Uterus (tissue), 4 donors: ENCODE measurements around the gene DPF3. TPM values are rescaled to one million over a fixed set of nuclear protein-coding genes. Genes with fewer than 3 reads are reported as not detected.

Experiments
- DNase-seq, 2 donors: peaks; one replicate each; pipeline ENCODE4 v3.0.0-alpha.2; 2019 to 2020
- H3K27ac ChIP-seq, 2 donors: fragments of 200-600 bp; sonication (generic); 1 replicate in 1 of 2; 2 replicates in 1 of 2; pipeline ENCODE4 v1.5.1; 2016 to 2018
- H3K27me3 ChIP-seq, 2 donors: fragments of 200-600 bp; sonication (generic); one replicate each; pipeline ENCODE4 v1.5.1; 2018 to 2019; ENCODE audit warnings: control low read depth in 1 of 2
- H3K36me3 ChIP-seq, 2 donors: fragments of 200-600 bp; sonication (generic); one replicate each; pipeline ENCODE4 v1.5.1; 2019; ENCODE audit warnings: control low read depth in 1 of 2
- H3K4me1 ChIP-seq, 2 donors: fragments of 200-600 bp; sonication (generic); one replicate each; pipeline ENCODE4 v1.5.1; 2018 to 2019; ENCODE audit warnings: control low read depth in 1 of 2
- H3K4me3 ChIP-seq, 2 donors: fragments of 200-600 bp; sonication (generic); 1 replicate in 1 of 2; 2 replicates in 1 of 2; pipeline ENCODE4 v1.5.1; 2018 to 2019; ENCODE audit warnings: mild to moderate bottlenecking in 1 of 2
- H3K9me3 ChIP-seq, 2 donors: fragments of 200-600 bp; sonication (generic); one replicate each; pipeline ENCODE4 v1.5.1; 2019; ENCODE audit warnings: control low read depth in 1 of 2
- POLR2A ChIP-seq, 2 donors: fragments of 450-650 bp; IDR thresholded peaks; one replicate each; pipeline ENCODE4 v1.6.1; 2016; ENCODE audit warnings: antibody characterized with exemption in 2 of 2, mild to moderate bottlenecking in 1 of 2, moderate library complexity in 1 of 2
- intact Hi-C: fragments of 100-400 bp; cut with DNase I; formaldehyde crosslinking; loops from one replicate; pipeline ENCODE4 v1.15.1; 2023; ENCODE audit warnings: low total_unique reads
- total RNA-seq, 4 donors: library from RNA; depleted of rRNA in 3 of 4; stranded (reverse); fragments of >200 nt in 3 of 4; gene quantifications; one replicate each; pipeline versions ENCODE4 v1.1.0 to v1.2.4, GENCODE V29; 2014 to 2023
- TF ChIP-seq, protein P1 (sequence below), 4 experiments: fragments of 200-600 bp in 2 of 4; fragments of 450-650 bp in 2 of 4; sonication (generic) in 2 of 4; IDR thresholded peaks; one replicate each; pipeline ENCODE4 v1.5.1; 2016 to 2019; ENCODE audit warnings: antibody characterized with exemption in 4 of 4, mild to moderate bottlenecking in 2 of 4, moderate library complexity in 1 of 4
- donor health status: DM: yes; HTN: yes; CAD: no.

Gene DPF3
- total RNA-seq, 4 donors from 2014 or later, result 1.6 to 2.8 TPM; not detected in 2

DNA sequence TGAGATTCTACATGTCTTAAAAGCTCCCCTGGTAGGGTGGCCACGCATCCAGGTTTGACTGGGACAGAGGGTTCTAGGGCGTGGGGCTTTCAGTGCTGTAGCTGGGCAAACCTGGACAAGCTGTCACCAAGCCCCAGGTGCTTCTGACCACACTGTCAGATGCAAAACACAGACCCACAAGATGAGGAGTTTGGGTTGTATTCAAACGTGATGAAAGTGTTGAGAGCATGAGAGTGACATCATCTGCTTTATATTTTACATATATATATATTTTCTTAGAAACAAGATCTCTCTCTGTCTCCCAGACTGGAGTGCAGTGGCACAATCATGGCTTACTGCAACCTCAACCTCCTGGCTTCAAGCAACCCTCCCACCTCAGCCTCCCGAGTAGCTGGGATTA, 210.1 kb downstream of the DPF3 start:
- intact Hi-C loops, result no loop called here
- no peak for DNase-seq
- H3K4me3 ChIP-seq, result no peak overlapping the region
- H3K36me3 ChIP-seq, result no peaks in the 10 kb centered on the region
- TF ChIP-seq, protein P1, sequence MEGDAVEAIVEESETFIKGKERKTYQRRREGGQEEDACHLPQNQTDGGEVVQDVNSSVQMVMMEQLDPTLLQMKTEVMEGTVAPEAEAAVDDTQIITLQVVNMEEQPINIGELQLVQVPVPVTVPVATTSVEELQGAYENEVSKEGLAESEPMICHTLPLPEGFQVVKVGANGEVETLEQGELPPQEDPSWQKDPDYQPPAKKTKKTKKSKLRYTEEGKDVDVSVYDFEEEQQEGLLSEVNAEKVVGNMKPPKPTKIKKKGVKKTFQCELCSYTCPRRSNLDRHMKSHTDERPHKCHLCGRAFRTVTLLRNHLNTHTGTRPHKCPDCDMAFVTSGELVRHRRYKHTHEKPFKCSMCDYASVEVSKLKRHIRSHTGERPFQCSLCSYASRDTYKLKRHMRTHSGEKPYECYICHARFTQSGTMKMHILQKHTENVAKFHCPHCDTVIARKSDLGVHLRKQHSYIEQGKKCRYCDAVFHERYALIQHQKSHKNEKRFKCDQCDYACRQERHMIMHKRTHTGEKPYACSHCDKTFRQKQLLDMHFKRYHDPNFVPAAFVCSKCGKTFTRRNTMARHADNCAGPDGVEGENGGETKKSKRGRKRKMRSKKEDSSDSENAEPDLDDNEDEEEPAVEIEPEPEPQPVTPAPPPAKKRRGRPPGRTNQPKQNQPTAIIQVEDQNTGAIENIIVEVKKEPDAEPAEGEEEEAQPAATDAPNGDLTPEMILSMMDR (IDR thresholded peaks at IDR 0.05), result no peak
- no peak for TF ChIP-seq POLR2A (IDR thresholded peaks at IDR 0.05)
- no peaks in the 10 kb centered on the region for H3K27me3 ChIP-seq
- no peaks in the 10 kb centered on the region for H3K9me3 ChIP-seq
- H3K27ac ChIP-seq, result no peak overlapping the region
- no peaks in the 10 kb centered on the region for H3K4me1 ChIP-seq

DNA sequence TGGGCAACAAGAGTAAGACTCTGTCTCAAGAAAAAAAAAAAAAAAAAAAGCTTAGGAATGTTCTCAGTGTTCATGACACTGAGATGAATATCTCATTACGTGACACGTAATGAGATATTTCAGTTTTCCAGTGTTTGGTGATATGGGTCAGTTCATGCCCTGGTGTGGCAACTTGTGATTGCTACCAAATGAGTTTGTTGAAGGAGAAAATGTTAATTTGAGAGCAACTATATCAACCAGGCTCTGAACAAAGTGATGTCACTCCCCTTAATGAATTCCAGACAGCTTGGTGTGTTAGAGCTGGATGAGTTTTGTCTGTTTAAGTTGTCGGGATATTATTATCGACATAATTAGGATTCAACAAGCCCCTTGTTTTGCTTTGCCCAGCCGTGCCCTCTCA, 211.7 kb downstream of the DPF3 start:
- no peaks in the 10 kb centered on the region for H3K36me3 ChIP-seq
- intact Hi-C loops, result no loop called here
- no peak for TF ChIP-seq POLR2A (IDR thresholded peaks at IDR 0.05)
- TF ChIP-seq, protein P1 (IDR thresholded peaks at IDR 0.05), result no peak
- H3K4me1 ChIP-seq, result no peaks in the 10 kb centered on the region
- no peak overlapping the region for H3K27ac ChIP-seq
- H3K27me3 ChIP-seq, result no peaks in the 10 kb centered on the region
- H3K4me3 ChIP-seq, result no peak overlapping the region
- no peak for DNase-seq
- no peaks in the 10 kb centered on the region for H3K9me3 ChIP-seq

DNA sequence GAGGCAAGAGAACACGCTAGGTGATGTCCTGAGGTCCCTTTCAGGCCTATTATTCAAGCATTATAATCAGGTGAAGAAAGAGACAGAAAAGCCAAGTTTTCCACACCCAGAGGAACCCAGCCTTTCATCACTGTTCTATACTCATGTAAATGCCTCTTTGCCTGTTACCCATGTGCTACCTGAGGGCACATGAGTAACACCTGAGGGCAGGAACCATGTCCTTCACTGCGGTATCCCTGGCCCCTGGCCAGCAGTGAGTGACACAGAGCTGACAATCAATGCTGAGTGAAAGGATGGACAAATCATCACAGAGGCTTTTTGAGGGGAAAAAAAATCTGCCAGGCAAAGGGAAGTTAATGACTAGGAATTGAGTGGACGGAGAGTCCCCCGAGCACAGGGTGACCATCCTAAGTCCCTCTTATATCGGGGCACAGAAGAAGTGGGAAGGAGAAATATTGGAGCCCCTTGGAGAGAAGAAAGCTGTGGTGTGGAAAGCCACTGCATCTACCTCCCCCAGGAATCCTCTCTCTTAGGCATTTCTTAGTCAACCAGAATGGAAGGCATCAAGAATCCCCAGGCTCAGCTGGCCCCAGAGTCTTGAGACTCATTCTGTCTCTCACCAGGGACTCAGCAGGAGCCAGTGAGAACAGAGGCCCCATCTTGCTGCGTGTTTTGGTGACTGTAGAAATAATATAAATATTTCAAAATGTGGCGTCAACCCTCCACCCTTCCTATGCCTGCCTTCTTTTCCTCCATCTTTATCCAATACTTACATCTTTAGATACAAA, 212.9 kb downstream of the DPF3 start:
- no peak for TF ChIP-seq POLR2A (IDR thresholded peaks at IDR 0.05)
- TF ChIP-seq, protein P1 (IDR thresholded peaks at IDR 0.05), result no peak

DNA sequence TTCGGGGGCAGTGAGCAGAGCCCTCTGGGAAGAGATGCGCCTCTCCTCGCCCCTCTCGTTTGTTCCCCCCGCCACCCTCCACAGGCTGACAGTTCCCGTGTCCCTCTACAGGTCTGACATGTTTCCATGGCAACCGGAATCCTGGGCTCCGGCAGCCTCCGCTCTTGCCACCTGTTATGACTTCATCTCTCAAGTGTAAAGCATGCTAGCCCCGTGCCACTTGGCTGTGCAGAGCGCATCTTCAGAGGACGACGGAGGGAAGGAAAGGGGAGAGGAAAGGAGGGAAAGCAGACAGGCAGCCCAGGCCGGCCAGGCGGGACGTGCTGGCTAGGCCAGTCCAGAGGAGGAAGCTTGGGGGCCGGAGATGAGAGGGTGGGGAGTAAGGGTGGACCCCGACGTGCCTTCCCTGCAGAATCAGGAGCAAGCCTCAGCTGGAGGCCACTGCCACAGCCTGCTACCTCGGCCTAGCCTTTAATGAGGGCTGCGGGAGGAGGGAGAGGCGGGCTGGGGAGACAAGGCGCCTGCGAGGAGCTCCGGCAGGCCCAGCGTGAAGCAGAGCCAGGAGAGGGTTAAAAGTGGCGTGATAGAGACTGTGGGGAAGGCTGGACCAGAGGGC, 214.3 kb downstream of the DPF3 start:
- Histone ChIP-seq H3K4me1 (no peaks in the 10 kb centered on the region), H3K36me3 (no peaks in the 10 kb centered on the region), H3K9me3 (no peaks in the 10 kb centered on the region), H3K4me3 (no peak overlapping the region), H3K27me3 (no peaks in the 10 kb centered on the region), H3K27ac (no peak overlapping the region)
- intact Hi-C loops, result no loop called here
- no peak for DNase-seq
- TF ChIP-seq, protein P1 (IDR thresholded peaks at IDR 0.05), result no peak
- TF ChIP-seq POLR2A (IDR thresholded peaks at IDR 0.05), result no peak

More for the DNA sequence above, 212.9 kb downstream of the DPF3 start:
- no peaks in the 10 kb centered on the region for H3K27me3 ChIP-seq
- intact Hi-C loops, result no loop called here
- no peaks in the 10 kb centered on the region for H3K36me3 ChIP-seq
- no peaks in the 10 kb centered on the region for H3K4me1 ChIP-seq
- H3K27ac ChIP-seq, result no peak overlapping the region
- no peaks in the 10 kb centered on the region for H3K9me3 ChIP-seq
- no peak for DNase-seq
- H3K4me3 ChIP-seq, result no peak overlapping the region

DNA sequence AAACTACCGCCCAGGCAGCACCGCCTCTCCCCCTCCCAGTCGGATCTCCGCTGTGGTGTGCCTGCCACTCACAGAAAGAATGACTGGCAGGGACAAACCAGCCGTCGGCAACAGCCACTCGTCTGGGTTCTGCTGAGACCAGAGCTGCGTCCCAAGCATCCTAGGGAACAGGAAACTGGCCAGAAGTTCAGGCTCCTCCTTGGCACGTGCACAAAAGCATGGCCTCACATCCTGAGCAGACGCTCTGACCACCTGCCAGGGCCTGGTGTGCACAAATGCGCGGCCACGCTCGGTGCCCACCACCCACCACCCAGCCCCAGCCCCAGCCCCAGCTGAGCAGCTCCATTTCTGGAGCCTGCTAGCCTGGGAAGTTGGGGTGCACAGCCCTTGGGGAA, 214.8 kb downstream of the DPF3 start:
- Histone ChIP-seq H3K27me3 (no peaks in the 10 kb centered on the region), H3K4me3 (no peak overlapping the region), H3K27ac (no peak overlapping the region), H3K4me1 (no peaks in the 10 kb centered on the region), H3K9me3 (no peaks in the 10 kb centered on the region), H3K36me3 (no peaks in the 10 kb centered on the region)
- no peak for TF ChIP-seq POLR2A (IDR thresholded peaks at IDR 0.05)
- TF ChIP-seq, protein P1 (IDR thresholded peaks at IDR 0.05), result no peak
- no peak for DNase-seq
- intact Hi-C loops, result no loop called here
